ENCODE measurements around the gene LCN6. TPM values are rescaled to one million over a fixed set of nuclear protein-coding genes. Genes with fewer than 3 reads are reported as not detected.
A peak's percentile ranks its signal among the peaks of the same experiment; 100 is the strongest.

The LCN6 gene
- total and polyA plus RNA-seq, 9 of the 15 experiments (the other 6 are each of a cell fraction or from before 2014, with no cell fraction given): 0.10 to 0.45 (median 0.37) TPM; not detected in 5

GRCh38 chr9:136722093-136722968, 26.0 kb downstream of the LCN6 start (continued):
- no peak for TF ChIP-seq NR2C2 (CRISPR knock-in tag; IDR thresholded peaks at IDR 0.05)
- TF ChIP-seq NR2C2 (tag; IDR thresholded peaks at IDR 0.05): no peak
- no peak for TF ChIP-seq CTCF (IDR thresholded peaks at IDR 0.05 in 2 of 3, conservative IDR thresholded peaks at IDR 0.05 in 1 of 3; ENCODE audit: insufficient read depth in 2 of 3, low read depth in 1 of 3, low read length in 3 of 3)
- no peak for TF ChIP-seq FOSL1 (tag; conservative IDR thresholded peaks at IDR 0.05)
- TF ChIP-seq FIP1L1 (IDR thresholded peaks at IDR 0.05; ENCODE audit: low read depth, low read length, poor library complexity, severe bottlenecking): peak; percentile 48
- TF ChIP-seq RBFOX2 (IDR thresholded peaks at IDR 0.05; ENCODE audit: low read depth, low read length): peak; percentile 25
- peak; percentile 73; the same call in 1 of the 2 replicates for TF ChIP-seq HNRNPUL1 (IDR thresholded peaks at IDR 0.05; ENCODE audit: low read length)
- TF ChIP-seq ZC3H4 (CRISPR knock-in tag; IDR thresholded peaks at IDR 0.05; ENCODE audit: borderline replicate concordance): no peak
- TF ChIP-seq NCOA1 (IDR thresholded peaks at IDR 0.05; ENCODE audit: low read depth): no peak
- TF ChIP-seq ARID4B (CRISPR knock-in tag; IDR thresholded peaks at IDR 0.05): no peak
- TF ChIP-seq CUX1 (CRISPR knock-in tag; IDR thresholded peaks at IDR 0.05): no peak
- TF ChIP-seq HMG20B (CRISPR knock-in tag; IDR thresholded peaks at IDR 0.05): no peak
- TF ChIP-seq ATF1 (CRISPR knock-in tag; IDR thresholded peaks at IDR 0.05): no peak
- no peak for TF ChIP-seq ATF1 (tag; IDR thresholded peaks at IDR 0.05)
- TF ChIP-seq SMAD3 (CRISPR knock-in tag; conservative IDR thresholded peaks at IDR 0.05): no peak
- no peak for TF ChIP-seq ZNF23 (CRISPR knock-in tag; IDR thresholded peaks at IDR 0.05)
- TF ChIP-seq ZKSCAN1 (IDR thresholded peaks at IDR 0.05; ENCODE audit: low read depth, low read length): no peak

Data from K562 (cell line).